Panc1 (cell line): ENCODE results near the gene CFAP298. TPM values are rescaled to one million over a fixed set of nuclear protein-coding genes. Genes with fewer than 3 reads are reported as not detected.

Experiments
- ATAC-seq: fragments of 200-7000 bp; cut with Tn5 transposase; 2 replicates; pipeline ENCODE4 v1.9.1; 2020; ENCODE audit warnings: mild to moderate bottlenecking, moderate library complexity
- BruUV-seq: library from RNA; stranded (reverse); fragments of 400-500 nt; replicated peaks from 2 replicates; lab custom pipeline; 2021; lab: Mats Ljungman, UMichigan
- CTCF ChIA-PET: fragments of 300-600 bp; sonication (Branson Sonifier 250); formaldehyde crosslinking; loops from one replicate; lab custom pipeline; 2022; ENCODE audit warnings: antibody characterized with exemption; lab: Charles Lee
- POLR2A ChIA-PET: fragments of 300-600 bp; sonication (Branson Sonifier 250); formaldehyde crosslinking; loops from one replicate; lab custom pipeline; 2022; ENCODE audit warnings: antibody characterized with exemption; lab: Charles Lee
- DNase-seq: peaks from one replicate; pipeline ENCODE4 v3.0.0-alpha.2; 2010; ENCODE audit warnings: low read depth, low spot score
- H3K27ac ChIP-seq: 2 replicates; pipeline ENCODE4 v1.5.1; 2011; ENCODE audit warnings: mild to moderate bottlenecking, low read length, inconsistent platforms
- H3K27me3 ChIP-seq: fragments of 200-500 bp; sonication (Bioruptor generic); 2 replicates; pipeline ENCODE4 v1.6.0; 2014; ENCODE audit warnings: low read length, inconsistent platforms; ENCODE audit not compliant: control insufficient read depth, insufficient read depth
- H3K36me3 ChIP-seq: fragments of 200-500 bp; sonication (Bioruptor generic); 2 replicates; pipeline ENCODE4 v1.5.1; 2014; ENCODE audit warnings: inconsistent platforms, mild to moderate bottlenecking, low read length, moderate library complexity; ENCODE audit not compliant: control insufficient read depth, insufficient read depth
- H3K4me1 ChIP-seq: 2 replicates; pipeline ENCODE4 v1.5.1; 2011; ENCODE audit warnings: inconsistent platforms, mild to moderate bottlenecking, low read length, moderate library complexity; ENCODE audit not compliant: control insufficient read depth, insufficient read depth
- H3K4me3 ChIP-seq, 2 experiments: 2 replicates each; pipeline ENCODE4 v1.5.1; 2011 to 2012; ENCODE audit warnings: low read depth in 2 of 2, low read length in 2 of 2, mild to moderate bottlenecking in 2 of 2, inconsistent platforms in 1 of 2, moderate library complexity in 1 of 2
- H3K9me3 ChIP-seq: fragments of 200-500 bp; sonication (Bioruptor generic); 2 replicates; pipeline ENCODE4 v1.5.1; 2014; ENCODE audit warnings: low read depth, mild to moderate bottlenecking, inconsistent platforms, low read length, moderate library complexity; ENCODE audit not compliant: control insufficient read depth, insufficient read depth
- CTCF ChIP-seq: fragments of 450-650 bp; IDR thresholded peaks from 2 replicates; pipeline ENCODE4 v1.5.1; 2017; ENCODE audit warnings: mild to moderate bottlenecking
- POLR2AphosphoS5 ChIP-seq: IDR thresholded peaks from 2 replicates; pipeline ENCODE4 v1.6.1; 2012; ENCODE audit warnings: mild to moderate bottlenecking, low read depth, low read length, moderate library complexity
- REST ChIP-seq, 2 experiments: IDR thresholded peaks; 2 replicates each; pipeline ENCODE4 v1.6.1; 2011 to 2012; ENCODE audit warnings: low read depth in 2 of 2, control low read depth in 1 of 2, low read length in 1 of 2, mild to moderate bottlenecking in 1 of 2, moderate library complexity in 1 of 2; ENCODE audit not compliant: insufficient read depth in 1 of 2
- SIN3A ChIP-seq: IDR thresholded peaks from 2 replicates; pipeline ENCODE4 v1.6.1; 2012; ENCODE audit warnings: low read depth, mild to moderate bottlenecking, low read length, moderate library complexity, borderline replicate concordance; ENCODE audit not compliant: insufficient read depth
- TCF7L2 ChIP-seq: IDR thresholded peaks from 2 replicates; pipeline ENCODE4 v1.6.1; 2011; ENCODE audit warnings: mild to moderate bottlenecking, low read depth, low read length, inconsistent platforms
- in situ Hi-C: cut with HindIII; loops from 2 replicates; pipeline ENCODE4 v1.10.0; 2016; ENCODE audit warnings: low sequenced_read_pairs, low pct_unique_long_range_greater_than_20kb
- intact Hi-C: fragments of 100-400 bp; cut with micrococcal nuclease; formaldehyde crosslinking; loops from one replicate; pipeline ENCODE4 v1.10.0; 2022; ENCODE audit not compliant: unreplicated experiment
- total RNA-seq: library from RNA; stranded (reverse); gene quantifications from one replicate; pipeline ENCODE4 v1.2.1, GENCODE V29; 2021; ENCODE audit not compliant: unreplicated experiment

CFAP298 gene
- total RNA-seq, 1 experiment from 2014 or later: 42.0 TPM

GRCh38 chr21:32587120-32587519 is 25.1 kb downstream of the CFAP298 start:
- H3K27ac ChIP-seq: no peak overlapping the region
- H3K36me3 ChIP-seq: no peaks in the 10 kb centered on the region
- ChIA-PET CTCF (no interaction called here), POLR2A (no interaction called here)
- intact Hi-C loops: no loop called here
- BruUV-seq: no TSS peak
- no peaks in the 10 kb centered on the region for H3K4me1 ChIP-seq
- no peak overlapping the region for H3K4me3 ChIP-seq
- no peak for ATAC-seq
- H3K27me3 ChIP-seq: no peaks in the 10 kb centered on the region
- no peaks in the 10 kb centered on the region for H3K9me3 ChIP-seq
- in situ Hi-C loops: no loop called here
- DNase-seq: no peak
- TF ChIP-seq REST (IDR thresholded peaks at IDR 0.05; ENCODE audit: insufficient read depth in 1 of 2, low read depth in 2 of 2, low read length in 1 of 2) (no peak), CTCF (no peak), TCF7L2 (no peak), SIN3A (no peak), POLR2AphosphoS5 (no peak)

- in situ Hi-C loops: no loop called here
- DNase-seq (no peak), ATAC-seq (no peak)
- Histone ChIP-seq H3K36me3 (no peaks in the 10 kb centered on the region), H3K4me3 (no peak overlapping the region), H3K27ac (no peak overlapping the region), H3K9me3 (no peaks in the 10 kb centered on the region), H3K4me1 (no peaks in the 10 kb centered on the region), H3K27me3 (no peaks in the 10 kb centered on the region)
- POLR2A ChIA-PET: no interaction called here
- intact Hi-C loops: no loop called here
- TF ChIP-seq TCF7L2: no peak
- no peak for TF ChIP-seq REST (IDR thresholded peaks at IDR 0.05; ENCODE audit: insufficient read depth in 1 of 2, low read depth in 2 of 2, low read length in 1 of 2)
- TF ChIP-seq SIN3A: no peak
- TF ChIP-seq CTCF: no peak
- TF ChIP-seq POLR2AphosphoS5: no peak
- BruUV-seq: no TSS peak
- CTCF ChIA-PET: no interaction called here
These were observed 26.2 kb downstream of the CFAP298 start for GRCh38 chr21:32585970-32586369.
